ENCODE measurements around the gene TIPARP.

The TIPARP gene

GRCh38 chr3:156661155-156661554 is 13.2 kb upstream of the TIPARP start:
- Histone ChIP-seq H3K9me2 (replicated peaks; ENCODE audit: insufficient read depth, low read length) (no peaks in the 10 kb centered on the region), H3K4me2 (ENCODE audit: low read depth, low read length) (no peak overlapping the region), H3K79me2 (ENCODE audit: low read length) (no peaks in the 10 kb centered on the region), H3K27me3 (replicated peaks; ENCODE audit: insufficient read depth, low read length) (no peaks in the 10 kb centered on the region), H3K4me1 (ENCODE audit: low read length) (peaks cover 36% of the 10 kb centered on the region), H2AFZ (ENCODE audit: low read length) (no peak overlapping the region), H4K20me1 (ENCODE audit: insufficient read depth, low read length) (no peaks in the 10 kb centered on the region), H3K4me3 (ENCODE audit: low read length) (no peak overlapping the region), H3K9ac (ENCODE audit: low read length) (no peak overlapping the region), H3F3A (ENCODE audit: insufficient read depth, low read length) (peaks cover 21% of the 10 kb centered on the region), H3K9me3 (replicated peaks; ENCODE audit: insufficient read depth, low read length) (no peaks in the 10 kb centered on the region), H3K36me3 (replicated peaks; ENCODE audit: insufficient read depth, low read length) (no peaks in the 10 kb centered on the region), H3K27ac (ENCODE audit: low read length) (no peak overlapping the region)
- TF ChIP-seq CTCF (IDR thresholded peaks at IDR 0.05; ENCODE audit: low read length) = no peak
- no peak for TF ChIP-seq EZH2phosphoT487 (IDR thresholded peaks at IDR 0.05; ENCODE audit: low read length)
- TF ChIP-seq EZH2 (optimal IDR thresholded peaks at IDR 0.05; ENCODE audit: low read depth, low read length) = no peak
- DNase-seq = no peak

GRCh38 chr3:156664011-156664830 is 10.2 kb upstream of the TIPARP start:
- Histone ChIP-seq H3K27ac (ENCODE audit: low read length) (peak overlapping the region; percentile 74), H3K4me2 (ENCODE audit: low read depth, low read length) (peak overlapping the region; percentile 79), H2AFZ (ENCODE audit: low read length) (peak overlapping the region; percentile 25), H3K9me2 (replicated peaks; ENCODE audit: insufficient read depth, low read length) (no peaks in the 10 kb centered on the region), H4K20me1 (ENCODE audit: insufficient read depth, low read length) (no peaks in the 10 kb centered on the region), H3K4me3 (ENCODE audit: low read length) (peak overlapping the region; percentile 32), H3K36me3 (replicated peaks; ENCODE audit: insufficient read depth, low read length) (no peaks in the 10 kb centered on the region), H3K79me2 (ENCODE audit: low read length) (no peaks in the 10 kb centered on the region), H3K9me3 (replicated peaks; ENCODE audit: insufficient read depth, low read length) (no peaks in the 10 kb centered on the region), H3F3A (ENCODE audit: insufficient read depth, low read length) (peaks cover 26% of the 10 kb centered on the region), H3K4me1 (ENCODE audit: low read length) (peaks cover 51% of the 10 kb centered on the region), H3K27me3 (replicated peaks; ENCODE audit: insufficient read depth, low read length) (no peaks in the 10 kb centered on the region), H3K9ac (ENCODE audit: low read length) (peak overlapping the region; percentile 10; the same call in 1 of the 2 replicates)
- TF ChIP-seq EZH2 (optimal IDR thresholded peaks at IDR 0.05; ENCODE audit: low read depth, low read length) (no peak), EZH2phosphoT487 (IDR thresholded peaks at IDR 0.05; ENCODE audit: low read length) (no peak), CTCF (IDR thresholded peaks at IDR 0.05; ENCODE audit: low read length) (no peak)
- no peak for DNase-seq

GRCh38 chr3:156664831-156665178 is 9.6 kb upstream of the TIPARP start:
- no peak overlapping the region; the same call in 1 of the 2 replicates for H3K9ac ChIP-seq (ENCODE audit: low read length)
- no peak for TF ChIP-seq EZH2 (optimal IDR thresholded peaks at IDR 0.05; ENCODE audit: low read depth, low read length)
- TF ChIP-seq EZH2phosphoT487 (IDR thresholded peaks at IDR 0.05; ENCODE audit: low read length) = no peak
- TF ChIP-seq CTCF (IDR thresholded peaks at IDR 0.05; ENCODE audit: low read length) = no peak
- H2AFZ ChIP-seq (ENCODE audit: low read length) = no peak overlapping the region

More at GRCh38 chr3:156664831-156665178, 9.6 kb upstream of the TIPARP start:
- H3F3A ChIP-seq (ENCODE audit: insufficient read depth, low read length) = peaks cover 26% of the 10 kb centered on the region
- H3K4me2 ChIP-seq (ENCODE audit: low read depth, low read length) = peak overlapping the region; percentile 79
- peak overlapping the region; percentile 32 for H3K4me3 ChIP-seq (ENCODE audit: low read length)
- DNase-seq = peak; percentile 97
- H3K27me3 ChIP-seq (replicated peaks; ENCODE audit: insufficient read depth, low read length) = no peaks in the 10 kb centered on the region
- H3K9me2 ChIP-seq (replicated peaks; ENCODE audit: insufficient read depth, low read length) = no peaks in the 10 kb centered on the region
- H3K36me3 ChIP-seq (replicated peaks; ENCODE audit: insufficient read depth, low read length) = no peaks in the 10 kb centered on the region
- no peaks in the 10 kb centered on the region for H3K9me3 ChIP-seq (replicated peaks; ENCODE audit: insufficient read depth, low read length)
- H3K4me1 ChIP-seq (ENCODE audit: low read length) = peaks cover 51% of the 10 kb centered on the region
- no peaks in the 10 kb centered on the region for H4K20me1 ChIP-seq (ENCODE audit: insufficient read depth, low read length)
- peak overlapping the region; percentile 74 for H3K27ac ChIP-seq (ENCODE audit: low read length)
- no peaks in the 10 kb centered on the region for H3K79me2 ChIP-seq (ENCODE audit: low read length)

Measured in MM.1S (cell line).